ENCODE measurements around the gene TUFT1. TPM values are rescaled to one million over a fixed set of nuclear protein-coding genes. Genes with fewer than 3 reads are reported as not detected.

Gene TUFT1
- total and polyA plus RNA-seq, 9 of the 15 experiments (the other 6 are each of a cell fraction or from before 2014, with no cell fraction given), result 0.54 to 2.0 (median 1.7) TPM

DNA sequence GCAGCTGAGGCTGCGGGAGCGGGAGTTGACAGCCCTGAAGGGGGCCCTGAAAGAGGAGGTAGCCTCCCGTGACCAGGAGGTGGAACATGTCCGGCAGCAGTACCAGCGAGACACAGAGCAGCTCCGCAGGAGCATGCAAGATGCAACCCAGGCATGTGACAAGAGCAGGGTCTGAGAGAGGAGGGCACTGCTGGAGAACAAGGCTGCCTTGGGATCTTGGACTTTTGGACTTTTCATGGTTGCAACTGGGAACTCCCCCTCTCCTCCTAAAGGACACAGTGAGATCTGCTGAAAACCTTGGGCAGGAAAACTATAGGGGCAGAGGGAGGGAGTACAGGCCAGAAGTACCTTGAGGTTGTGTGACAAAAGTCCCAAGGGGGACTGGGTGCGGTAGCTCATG is 15.4 kb upstream of the TUFT1 start:
- no peak overlapping the region for H3K4me3 ChIP-seq
- in situ Hi-C loops (cut with MboI), result no loop called here
- H3K4me1 ChIP-seq (replicated peaks in 1 of 2; ENCODE audit: control insufficient read depth in 2 of 2, insufficient read depth in 2 of 2, low read length in 2 of 2), result peaks cover 0 to 6% of the 10 kb centered on the region in 2 experiments; a peak in 2 of 5 replicates
- DNase-seq (ENCODE audit: extremely low read depth in 1 of 4, low spot score in 3 of 4), result no peak
- CTCF ChIA-PET (ENCODE audit: low intra/inter-chr PET ratio), result no interaction called here
- no TSS peak for BruUV-seq (replicated peaks)
- no peak for FAIRE-seq
- H3K9ac ChIP-seq (ENCODE audit: insufficient read depth in 1 of 2, low read depth in 2 of 2, low read length in 2 of 2), result 0 out of 4 replicates have a peak overlapping the region, but pooled peaks of 1 of the 2 experiments have one; percentile 48
- 4% methylated on average over 6 of the region's 7 CpGs for WGBS (ENCODE audit: insufficient coverage, low coverage, missing lambda C conversion rate)
- no peaks in the 10 kb centered on the region for H3K36me3 ChIP-seq (ENCODE audit: control insufficient read depth, insufficient read depth, low read length)
- no peaks in the 10 kb centered on the region for H4K20me1 ChIP-seq (replicated peaks; ENCODE audit: control insufficient read depth, insufficient read depth, low read length)
- peak; percentile 47; the same call in 2 of the 3 replicates for ATAC-seq
- POLR2A ChIA-PET, result no interaction called here
- H3K27ac ChIP-seq (ENCODE audit: extremely low read depth, low read depth, low read length), result no peak overlapping the region
- peaks cover 34 to 52% of the 10 kb centered on the region in 2 experiments; a peak in 4 of 5 replicates for H3K27me3 ChIP-seq (ENCODE audit: control insufficient read depth in 2 of 2, insufficient read depth in 2 of 2, low read length in 2 of 2)
- no peaks in the 10 kb centered on the region for H3K9me3 ChIP-seq (replicated peaks; ENCODE audit: control insufficient read depth, insufficient read depth, low read depth, low read length)
- no peaks in the 10 kb centered on the region for H3K79me2 ChIP-seq (ENCODE audit: control insufficient read depth, insufficient read depth, low read length)
- no peak overlapping the region for H2AFZ ChIP-seq (ENCODE audit: low read depth, low read length)
- intact Hi-C loops (cut with micrococcal nuclease), result loop anchor here (5.0 kb wide), 1 partner anchor 82 kb away; no protein-coding TSS in a partner anchor
- H3K9me1 ChIP-seq (ENCODE audit: control insufficient read depth, insufficient read depth, low read length), result no peaks in the 10 kb centered on the region
- TF ChIP-seq JUN (IDR thresholded peaks at IDR 0.05; ENCODE audit: borderline replicate concordance, low read depth, low read length) (no peak), JUN (CRISPR knock-in tag; IDR thresholded peaks at IDR 0.05; ENCODE audit: borderline replicate concordance) (no peak), EZH2 (IDR thresholded peaks at IDR 0.05; ENCODE audit: borderline replicate concordance, low read depth, low read length) (no peak), TAF9B (IDR thresholded peaks at IDR 0.05; ENCODE audit: partially characterized antibody) (no peak), NONO (IDR thresholded peaks at IDR 0.05; ENCODE audit: low read depth in 2 of 2, low read length in 1 of 2) (no peak), HMGN3 (IDR thresholded peaks at IDR 0.05; ENCODE audit: borderline replicate concordance, extremely low read depth, insufficient read length, low read depth, low read length) (no peak), ZNF551 (CRISPR knock-in tag; IDR thresholded peaks at IDR 0.05) (no peak), EHMT2 (IDR thresholded peaks at IDR 0.05) (no peak)
- TF ChIP-seq, protein P1, sequence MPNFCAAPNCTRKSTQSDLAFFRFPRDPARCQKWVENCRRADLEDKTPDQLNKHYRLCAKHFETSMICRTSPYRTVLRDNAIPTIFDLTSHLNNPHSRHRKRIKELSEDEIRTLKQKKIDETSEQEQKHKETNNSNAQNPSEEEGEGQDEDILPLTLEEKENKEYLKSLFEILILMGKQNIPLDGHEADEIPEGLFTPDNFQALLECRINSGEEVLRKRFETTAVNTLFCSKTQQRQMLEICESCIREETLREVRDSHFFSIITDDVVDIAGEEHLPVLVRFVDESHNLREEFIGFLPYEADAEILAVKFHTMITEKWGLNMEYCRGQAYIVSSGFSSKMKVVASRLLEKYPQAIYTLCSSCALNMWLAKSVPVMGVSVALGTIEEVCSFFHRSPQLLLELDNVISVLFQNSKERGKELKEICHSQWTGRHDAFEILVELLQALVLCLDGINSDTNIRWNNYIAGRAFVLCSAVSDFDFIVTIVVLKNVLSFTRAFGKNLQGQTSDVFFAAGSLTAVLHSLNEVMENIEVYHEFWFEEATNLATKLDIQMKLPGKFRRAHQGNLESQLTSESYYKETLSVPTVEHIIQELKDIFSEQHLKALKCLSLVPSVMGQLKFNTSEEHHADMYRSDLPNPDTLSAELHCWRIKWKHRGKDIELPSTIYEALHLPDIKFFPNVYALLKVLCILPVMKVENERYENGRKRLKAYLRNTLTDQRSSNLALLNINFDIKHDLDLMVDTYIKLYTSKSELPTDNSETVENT (CRISPR knock-in tag; IDR thresholded peaks at IDR 0.05), result no peak
- no peak overlapping the region for H3K4me2 ChIP-seq (ENCODE audit: insufficient read depth, low read length)

Measured in K562 (cell line).